ENCODE results near the gene PGAP6. TPM values are rescaled to one million over a fixed set of nuclear protein-coding genes. Genes with fewer than 3 reads are reported as not detected.

The PGAP6 gene
- total and polyA plus RNA-seq, 4 donors = 27.4 to 41.4 (median 39.0) TPM

DNA sequence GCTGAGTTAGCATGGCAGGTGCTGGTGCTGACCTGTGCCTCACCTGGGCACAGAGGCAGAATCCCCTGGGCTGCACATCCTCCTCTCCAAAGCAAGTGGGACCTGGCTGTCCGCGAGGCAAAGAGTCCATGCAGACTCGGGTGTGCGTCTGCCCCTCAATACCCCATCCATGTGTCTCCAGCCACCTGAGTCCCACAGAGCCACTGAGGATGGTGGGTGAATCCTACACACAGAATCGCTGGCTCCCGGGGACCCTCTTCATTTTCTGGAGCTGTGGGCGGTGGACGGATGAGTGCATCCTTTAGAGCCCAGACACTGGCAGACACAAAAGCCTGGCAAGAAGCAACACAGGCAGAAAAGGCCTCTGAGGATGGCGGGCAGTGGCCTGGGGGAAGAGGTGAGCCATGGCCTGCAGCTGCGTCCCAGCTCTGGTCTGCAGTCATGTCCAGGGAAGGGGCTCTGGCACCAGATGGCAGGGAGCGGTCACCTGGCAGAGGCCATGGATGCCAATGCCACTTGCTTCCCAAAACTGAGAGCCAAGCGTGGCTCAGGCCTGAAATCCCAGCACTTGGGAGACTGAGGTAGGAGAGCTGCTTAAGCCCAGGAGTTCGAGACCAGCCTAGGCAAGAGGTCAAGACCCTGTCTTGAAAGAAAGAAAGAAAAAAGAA, 59.2 kb downstream of the PGAP6 start:
- intact Hi-C loops (cut with DNase I) = loop anchor here in 1 of 2 donors (2.0 kb wide), 1 partner anchor 40 kb away; the partner anchor contains the start of gene PDIA2
- DNase-seq = no peak
- 91% methylated on average over 13 of the region's 13 CpGs for WGBS, 2 donors

DNA sequence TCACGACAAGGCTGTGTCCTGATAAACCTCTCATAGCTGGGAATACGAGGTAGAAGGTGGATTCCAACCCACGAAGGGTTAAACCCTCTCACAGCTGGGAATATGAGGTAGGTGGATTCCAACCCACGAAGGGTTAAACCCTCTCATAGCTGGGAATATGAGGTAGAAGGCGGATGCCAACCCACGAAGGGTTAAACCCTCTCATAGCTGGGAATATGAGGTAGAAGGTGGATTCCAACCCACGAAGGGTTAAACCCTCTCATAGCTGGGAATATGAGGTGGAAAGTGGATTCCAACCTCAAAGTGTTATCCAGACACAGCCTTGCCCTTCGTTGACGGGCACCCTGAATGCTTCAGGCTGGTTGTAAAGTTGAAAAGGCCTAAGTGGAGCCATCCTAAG, 60.2 kb downstream of the PGAP6 start:
- DNase-seq (no peak), ATAC-seq (ENCODE audit: low FRiP score) (no peak)
- Histone ChIP-seq H3K36me3 (ENCODE audit: control insufficient read depth in 1 of 2, insufficient read depth in 2 of 2, low read length in 1 of 2) (peaks cover 0 to 1% of the 10 kb centered on the region in 2 donors), H3K9me3 (ENCODE audit: control insufficient read depth, low read length) (no peaks in the 10 kb centered on the region), H3K4me3 (ENCODE audit: low read length in 2 of 2) (no peak overlapping the region), H3K4me1 (ENCODE audit: control insufficient read depth in 1 of 2, insufficient read depth in 2 of 2, low read length in 2 of 2) (no peaks in the 10 kb centered on the region), H3K27me3 (ENCODE audit: control insufficient read depth in 1 of 2, insufficient read depth in 2 of 2, low read length in 1 of 2) (no peaks in the 10 kb centered on the region), H3K27ac (ENCODE audit: low read depth in 1 of 2, low read length in 2 of 2) (no peak overlapping the region)
- intact Hi-C loops (cut with DNase I) = no loop called here
- 62 to 68% methylated on average over 9 of the region's 9 CpGs for WGBS, 2 donors

More for the DNA sequence above, 59.2 kb downstream of the PGAP6 start:
- Histone ChIP-seq H3K4me3 (ENCODE audit: low read length in 2 of 2) (no peak overlapping the region), H3K36me3 (ENCODE audit: control insufficient read depth in 1 of 2, insufficient read depth in 2 of 2, low read length in 1 of 2) (peaks cover 0 to 1% of the 10 kb centered on the region in 2 donors), H3K27me3 (ENCODE audit: control insufficient read depth in 1 of 2, insufficient read depth in 2 of 2, low read length in 1 of 2) (no peaks in the 10 kb centered on the region), H3K9me3 (ENCODE audit: control insufficient read depth, low read length) (no peaks in the 10 kb centered on the region), H3K4me1 (ENCODE audit: control insufficient read depth in 1 of 2, insufficient read depth in 2 of 2, low read length in 2 of 2) (no peaks in the 10 kb centered on the region), H3K27ac (ENCODE audit: low read depth in 1 of 2, low read length in 2 of 2) (no peak overlapping the region)
- ATAC-seq (ENCODE audit: low FRiP score) = no peak

Other genes with a start within 250 kb of the PGAP6 start
- gene NPRL3, start 243.3 kb downstream of the PGAP6 start, total RNA-seq = 10 to 100 TPM; 13.4 to 29.0 TPM
- gene NPRL3, start 243.3 kb downstream of the PGAP6 start, polyA plus RNA-seq = 10 to 100 TPM in 1 of 2 donors, 1 to 10 TPM in 1; 5.8 to 16.3 TPM
- not detected for gene HBZ, start 229.3 kb downstream of the PGAP6 start, total RNA-seq
- gene HBZ, start 229.3 kb downstream of the PGAP6 start, polyA plus RNA-seq = not detected
- 1 to 10 TPM in 1 of 2 donors, not detected in 1; 3.1 TPM for gene HBM, start 216.0 kb downstream of the PGAP6 start, total RNA-seq
- not detected for gene HBM, start 216.0 kb downstream of the PGAP6 start, polyA plus RNA-seq
- 1,000 to 10,000 TPM in 1 of 2 donors, 100 to 1,000 TPM in 1; 448 to 1,265 TPM for gene HBA2, start 209.1 kb downstream of the PGAP6 start, total RNA-seq
- 10 to 100 TPM; 30.6 to 35.8 TPM for gene HBA2, start 209.1 kb downstream of the PGAP6 start, polyA plus RNA-seq
- 1,000 to 10,000 TPM in 1 of 2 donors, 100 to 1,000 TPM in 1; 559 to 1,337 TPM for gene HBA1, start 205.3 kb downstream of the PGAP6 start, total RNA-seq
- 1 to 10 TPM in 1 of 2 donors, not detected in 1; 8.0 TPM for gene HBA1, start 205.3 kb downstream of the PGAP6 start, polyA plus RNA-seq
- gene HBQ1, start 201.5 kb downstream of the PGAP6 start, total RNA-seq = not detected
- gene HBQ1, start 201.5 kb downstream of the PGAP6 start, polyA plus RNA-seq = not detected
- 10 to 100 TPM; 69.5 to 98.5 TPM for gene LUC7L, start 152.5 kb downstream of the PGAP6 start, total RNA-seq
- 100 to 1,000 TPM in 1 of 2 donors, 10 to 100 TPM in 1; 28.4 to 346 TPM for gene LUC7L, start 152.5 kb downstream of the PGAP6 start, polyA plus RNA-seq
- 10 to 100 TPM; 58.0 to 60.7 TPM for gene FAM234A, start 147.2 kb downstream of the PGAP6 start, total RNA-seq
- gene FAM234A, start 147.2 kb downstream of the PGAP6 start, polyA plus RNA-seq = 10 to 100 TPM; 32.2 to 53.0 TPM
- 10 to 100 TPM in 1 of 2 donors, 1 to 10 TPM in 1; 3.3 to 35.2 TPM for gene RGS11, start 106.0 kb downstream of the PGAP6 start, total RNA-seq
- 10 to 100 TPM in 1 of 2 donors, 1 to 10 TPM in 1; 5.4 to 76.5 TPM for gene RGS11, start 106.0 kb downstream of the PGAP6 start, polyA plus RNA-seq
- 1 to 10 TPM in 1 of 2 donors, not detected in 1; 3.1 TPM for gene ARHGDIG, start 101.4 kb downstream of the PGAP6 start, total RNA-seq
- under 1 TPM in 1 of 2 donors, not detected in 1; 0.75 TPM for gene ARHGDIG, start 101.4 kb downstream of the PGAP6 start, polyA plus RNA-seq
- 1 to 10 TPM in 1 of 2 donors, not detected in 1; 1.6 TPM for gene PDIA2, start 98.8 kb downstream of the PGAP6 start, total RNA-seq
- 1 to 10 TPM; 5.3 to 6.3 TPM for gene PDIA2, start 98.8 kb downstream of the PGAP6 start, polyA plus RNA-seq
- gene AXIN1, start 29.3 kb downstream of the PGAP6 start, total RNA-seq = 10 to 100 TPM; 17.0 to 19.8 TPM
- gene AXIN1, start 29.3 kb downstream of the PGAP6 start, polyA plus RNA-seq = 10 to 100 TPM in 1 of 2 donors, 1 to 10 TPM in 1; 9.1 to 14.2 TPM
- gene MRPL28, start 11.4 kb downstream of the PGAP6 start, total RNA-seq = 10 to 100 TPM; 35.5 to 38.0 TPM
- 100 to 1,000 TPM in 1 of 2 donors, 10 to 100 TPM in 1; 42.6 to 107 TPM for gene MRPL28, start 11.4 kb downstream of the PGAP6 start, polyA plus RNA-seq
- gene NME4, start 15.2 kb upstream of the PGAP6 start, total RNA-seq = 10 to 100 TPM; 65.6 to 81.9 TPM
- gene NME4, start 15.2 kb upstream of the PGAP6 start, polyA plus RNA-seq = 100 to 1,000 TPM in 1 of 2 donors, 10 to 100 TPM in 1; 95.5 to 128 TPM
- 10 to 100 TPM; 10.9 to 15.9 TPM for gene DECR2, start 19.9 kb upstream of the PGAP6 start, total RNA-seq
- 10 to 100 TPM; 16.2 to 21.8 TPM for gene DECR2, start 19.9 kb upstream of the PGAP6 start, polyA plus RNA-seq
- 10 to 100 TPM; 60.5 to 63.3 TPM for gene RAB11FIP3, start 43.7 kb upstream of the PGAP6 start, total RNA-seq
- gene RAB11FIP3, start 43.7 kb upstream of the PGAP6 start, polyA plus RNA-seq = 10 to 100 TPM; 22.0 to 68.8 TPM
- 10 to 100 TPM; 27.9 to 33.9 TPM for gene CAPN15, start 145.7 kb upstream of the PGAP6 start, total RNA-seq
- 10 to 100 TPM; 15.3 to 24.1 TPM for gene CAPN15, start 145.7 kb upstream of the PGAP6 start, polyA plus RNA-seq
- not detected for gene PRR35, start 178.4 kb upstream of the PGAP6 start, total RNA-seq
- gene PRR35, start 178.4 kb upstream of the PGAP6 start, polyA plus RNA-seq = under 1 TPM in 1 of 2 donors, not detected in 1; 0.05 TPM
- 1 to 10 TPM in 1 of 2 donors, under 1 TPM in 1; 0.52 to 2.2 TPM for gene NHLRC4, start 185.0 kb upstream of the PGAP6 start, total RNA-seq
- gene NHLRC4, start 185.0 kb upstream of the PGAP6 start, polyA plus RNA-seq = 1 to 10 TPM in 1 of 2 donors, under 1 TPM in 1; 0.25 to 2.6 TPM
- 10 to 100 TPM; 25.8 to 38.5 TPM for gene PIGQ, start 188.0 kb upstream of the PGAP6 start, total RNA-seq
- gene PIGQ, start 188.0 kb upstream of the PGAP6 start, polyA plus RNA-seq = 10 to 100 TPM; 10.8 to 92.2 TPM
- gene RAB40C, start 208.1 kb upstream of the PGAP6 start, total RNA-seq = 10 to 100 TPM; 17.9 to 19.6 TPM
- gene RAB40C, start 208.1 kb upstream of the PGAP6 start, polyA plus RNA-seq = 10 to 100 TPM in 1 of 2 donors, 1 to 10 TPM in 1; 9.5 to 40.7 TPM
- gene WFIKKN1, start 249.0 kb upstream of the PGAP6 start, total RNA-seq = 1 to 10 TPM in 1 of 2 donors, under 1 TPM in 1; 0.33 to 1.0 TPM
- 1 to 10 TPM in 1 of 2 donors, under 1 TPM in 1; 0.63 to 2.2 TPM for gene WFIKKN1, start 249.0 kb upstream of the PGAP6 start, polyA plus RNA-seq

Data from aorta (tissue), 5 donors.